OCI-LY1 (cell line): ENCODE results near the gene CHST15.
A peak's percentile ranks its signal among the peaks of the same experiment; 100 is the strongest.

ENCODE experiments used
- EZH2 ChIP-seq: fragments of 200-600 bp; sonication (generic), shearing (Covaris generic); IDR thresholded peaks from 2 replicates; pipeline ENCODE4 v1.8.0; 2017; ENCODE audit warnings: borderline replicate concordance, mixed run types, mild to moderate bottlenecking, antibody characterized with exemption, low read length, moderate library complexity, mixed read lengths
- TF ChIP-seq, protein P1 (sequence below): fragments of 200-600 bp; sonication (generic), shearing (Covaris generic); IDR thresholded peaks from 2 replicates; pipeline ENCODE4 v1.5.1; 2017; ENCODE audit warnings: mild to moderate bottlenecking, antibody characterized with exemption, low read length, moderate library complexity, mixed read lengths

DNA sequence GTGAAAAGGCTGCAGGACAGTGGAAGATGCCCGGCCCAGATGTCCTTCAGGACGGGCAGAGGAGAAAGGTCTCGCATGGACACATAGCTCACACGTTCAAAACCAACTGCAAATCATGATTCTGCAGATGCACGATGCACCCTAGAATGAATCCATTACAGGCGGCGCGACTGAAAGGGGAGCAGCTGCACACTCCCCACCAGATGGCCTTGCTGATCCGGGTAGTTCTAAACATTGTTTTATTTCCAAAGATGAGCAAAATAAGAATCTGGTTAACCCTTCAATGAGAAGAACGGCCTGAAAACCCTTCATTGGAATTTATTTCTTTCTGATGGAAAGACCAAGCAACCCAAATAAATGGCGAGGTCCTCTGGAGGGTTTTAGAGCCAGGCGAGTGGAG is 33.8 kb downstream of the CHST15 start:
- TF ChIP-seq, protein P1, sequence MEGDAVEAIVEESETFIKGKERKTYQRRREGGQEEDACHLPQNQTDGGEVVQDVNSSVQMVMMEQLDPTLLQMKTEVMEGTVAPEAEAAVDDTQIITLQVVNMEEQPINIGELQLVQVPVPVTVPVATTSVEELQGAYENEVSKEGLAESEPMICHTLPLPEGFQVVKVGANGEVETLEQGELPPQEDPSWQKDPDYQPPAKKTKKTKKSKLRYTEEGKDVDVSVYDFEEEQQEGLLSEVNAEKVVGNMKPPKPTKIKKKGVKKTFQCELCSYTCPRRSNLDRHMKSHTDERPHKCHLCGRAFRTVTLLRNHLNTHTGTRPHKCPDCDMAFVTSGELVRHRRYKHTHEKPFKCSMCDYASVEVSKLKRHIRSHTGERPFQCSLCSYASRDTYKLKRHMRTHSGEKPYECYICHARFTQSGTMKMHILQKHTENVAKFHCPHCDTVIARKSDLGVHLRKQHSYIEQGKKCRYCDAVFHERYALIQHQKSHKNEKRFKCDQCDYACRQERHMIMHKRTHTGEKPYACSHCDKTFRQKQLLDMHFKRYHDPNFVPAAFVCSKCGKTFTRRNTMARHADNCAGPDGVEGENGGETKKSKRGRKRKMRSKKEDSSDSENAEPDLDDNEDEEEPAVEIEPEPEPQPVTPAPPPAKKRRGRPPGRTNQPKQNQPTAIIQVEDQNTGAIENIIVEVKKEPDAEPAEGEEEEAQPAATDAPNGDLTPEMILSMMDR, result peak; percentile 32
- no peak for TF ChIP-seq EZH2
